ENCODE results near the gene PRPF6.
A peak's percentile ranks its signal among the peaks of the same experiment; 100 is the strongest.
"Not testable (repeated sequence)": the region's sequence is repeated elsewhere in the genome, so short reads cannot be mapped to it uniquely, and the experiment has no call there.

The PRPF6 gene

DNA sequence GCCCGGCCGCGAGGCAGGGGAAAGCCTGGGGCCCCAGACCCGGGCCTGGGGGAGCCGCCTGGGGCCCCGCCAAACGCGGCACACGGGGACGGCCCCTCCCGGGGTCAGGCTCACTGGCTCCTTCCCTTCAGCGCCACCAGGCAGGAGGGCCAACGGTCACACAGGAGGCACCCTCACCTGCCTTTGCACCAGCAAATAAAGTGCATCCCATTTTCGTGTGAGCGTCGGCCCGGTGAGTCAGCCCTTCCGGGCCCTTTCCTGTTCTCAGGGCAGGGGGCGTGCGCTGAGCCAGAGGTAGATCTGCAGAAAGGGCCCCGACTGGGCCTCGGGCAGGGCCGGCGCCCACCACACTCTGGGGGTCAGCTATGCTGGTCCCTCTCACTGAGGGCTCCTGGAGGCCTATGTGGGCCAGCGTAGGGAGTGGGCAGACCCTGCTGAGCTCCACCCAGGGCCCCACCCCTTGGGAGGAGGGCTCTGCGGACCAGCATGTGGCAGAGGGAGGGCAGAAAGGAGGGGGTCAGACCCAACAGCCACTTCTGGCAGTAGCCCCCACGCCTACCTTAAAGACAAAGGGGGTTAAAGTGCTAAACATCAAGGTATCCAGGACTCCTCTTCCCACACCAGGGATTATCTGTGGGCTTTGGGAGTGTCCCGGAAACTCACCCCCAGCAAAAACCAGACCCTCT lies 23.8 kb upstream of the PRPF6 start:
- TF ChIP-seq, protein P1, sequence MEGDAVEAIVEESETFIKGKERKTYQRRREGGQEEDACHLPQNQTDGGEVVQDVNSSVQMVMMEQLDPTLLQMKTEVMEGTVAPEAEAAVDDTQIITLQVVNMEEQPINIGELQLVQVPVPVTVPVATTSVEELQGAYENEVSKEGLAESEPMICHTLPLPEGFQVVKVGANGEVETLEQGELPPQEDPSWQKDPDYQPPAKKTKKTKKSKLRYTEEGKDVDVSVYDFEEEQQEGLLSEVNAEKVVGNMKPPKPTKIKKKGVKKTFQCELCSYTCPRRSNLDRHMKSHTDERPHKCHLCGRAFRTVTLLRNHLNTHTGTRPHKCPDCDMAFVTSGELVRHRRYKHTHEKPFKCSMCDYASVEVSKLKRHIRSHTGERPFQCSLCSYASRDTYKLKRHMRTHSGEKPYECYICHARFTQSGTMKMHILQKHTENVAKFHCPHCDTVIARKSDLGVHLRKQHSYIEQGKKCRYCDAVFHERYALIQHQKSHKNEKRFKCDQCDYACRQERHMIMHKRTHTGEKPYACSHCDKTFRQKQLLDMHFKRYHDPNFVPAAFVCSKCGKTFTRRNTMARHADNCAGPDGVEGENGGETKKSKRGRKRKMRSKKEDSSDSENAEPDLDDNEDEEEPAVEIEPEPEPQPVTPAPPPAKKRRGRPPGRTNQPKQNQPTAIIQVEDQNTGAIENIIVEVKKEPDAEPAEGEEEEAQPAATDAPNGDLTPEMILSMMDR (IDR thresholded peaks at IDR 0.05; ENCODE audit: control insufficient read depth, extremely low read depth, insufficient read depth) = no peak
- peak overlapping the region; percentile 90 for H3K4me3 ChIP-seq (ENCODE audit: low read depth, low read length)
- no peak for DNase-seq (ENCODE audit: low read depth)

DNA sequence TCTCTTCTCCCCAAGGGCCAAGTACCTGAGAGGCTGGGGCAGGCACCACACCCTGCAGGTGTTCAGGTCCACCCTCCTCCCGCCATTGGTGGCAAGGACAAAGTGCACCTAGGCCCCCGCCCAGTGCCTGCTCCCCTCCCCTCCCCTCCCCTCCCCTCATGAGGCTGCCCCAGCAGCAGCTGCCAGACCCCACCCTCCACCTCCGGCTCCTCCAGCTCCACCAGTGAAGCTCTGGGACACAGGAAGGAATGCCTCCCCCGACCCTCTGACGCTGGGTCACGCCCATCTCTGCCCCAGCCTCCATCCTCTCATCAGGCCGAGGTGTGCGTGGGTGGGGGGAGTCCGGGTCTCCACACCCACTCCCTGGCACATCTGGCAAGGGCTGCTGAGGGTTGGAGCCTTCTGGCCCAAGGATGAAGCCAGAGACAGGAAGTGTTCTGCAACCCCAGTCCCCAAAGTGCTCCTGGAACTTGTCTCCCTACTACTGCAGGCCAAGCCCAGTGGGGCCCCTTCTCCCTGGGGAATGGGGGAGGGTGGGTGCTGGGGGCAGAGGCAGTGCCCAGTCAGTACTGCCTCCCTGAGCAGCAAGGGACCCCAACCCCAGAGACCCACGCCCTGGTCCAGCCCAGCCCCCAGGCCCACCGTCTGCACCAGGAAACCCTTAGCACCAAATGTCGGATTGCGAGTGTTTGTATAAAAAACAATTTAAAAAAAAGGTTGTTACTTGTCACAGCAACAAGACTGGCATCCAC lies 23.1 kb upstream of the PRPF6 start:
- H3K4me3 ChIP-seq (ENCODE audit: low read depth, low read length) = peak overlapping the region; percentile 90
- no peak for DNase-seq (ENCODE audit: low read depth)
- TF ChIP-seq, protein P1 (IDR thresholded peaks at IDR 0.05; ENCODE audit: control insufficient read depth, extremely low read depth, insufficient read depth) = no peak

DNA sequence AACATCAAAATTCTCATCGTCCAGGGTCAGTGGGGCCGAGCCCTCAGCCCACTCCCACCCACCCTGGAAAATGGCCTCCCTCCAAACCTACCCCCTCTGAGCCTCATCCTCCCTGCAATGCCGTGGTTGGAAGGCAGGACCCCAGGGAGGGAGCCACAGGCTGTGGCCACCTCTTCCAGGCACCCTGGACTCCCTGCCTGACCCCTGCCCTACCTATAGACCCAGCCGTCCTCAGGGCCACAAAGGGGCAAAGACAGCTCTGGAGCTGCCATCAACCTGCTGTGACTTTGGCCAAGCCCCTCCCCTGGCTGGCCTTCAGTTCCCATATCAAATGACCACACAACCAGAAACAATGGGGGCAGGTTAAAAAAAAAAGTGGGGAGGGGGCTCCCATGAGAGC lies 22.5 kb upstream of the PRPF6 start:
- TF ChIP-seq, protein P1 (IDR thresholded peaks at IDR 0.05; ENCODE audit: control insufficient read depth, extremely low read depth, insufficient read depth) = no peak
- H3K4me3 ChIP-seq (ENCODE audit: low read depth, low read length) = no peak overlapping the region
- no peak for DNase-seq (ENCODE audit: low read depth)

DNA sequence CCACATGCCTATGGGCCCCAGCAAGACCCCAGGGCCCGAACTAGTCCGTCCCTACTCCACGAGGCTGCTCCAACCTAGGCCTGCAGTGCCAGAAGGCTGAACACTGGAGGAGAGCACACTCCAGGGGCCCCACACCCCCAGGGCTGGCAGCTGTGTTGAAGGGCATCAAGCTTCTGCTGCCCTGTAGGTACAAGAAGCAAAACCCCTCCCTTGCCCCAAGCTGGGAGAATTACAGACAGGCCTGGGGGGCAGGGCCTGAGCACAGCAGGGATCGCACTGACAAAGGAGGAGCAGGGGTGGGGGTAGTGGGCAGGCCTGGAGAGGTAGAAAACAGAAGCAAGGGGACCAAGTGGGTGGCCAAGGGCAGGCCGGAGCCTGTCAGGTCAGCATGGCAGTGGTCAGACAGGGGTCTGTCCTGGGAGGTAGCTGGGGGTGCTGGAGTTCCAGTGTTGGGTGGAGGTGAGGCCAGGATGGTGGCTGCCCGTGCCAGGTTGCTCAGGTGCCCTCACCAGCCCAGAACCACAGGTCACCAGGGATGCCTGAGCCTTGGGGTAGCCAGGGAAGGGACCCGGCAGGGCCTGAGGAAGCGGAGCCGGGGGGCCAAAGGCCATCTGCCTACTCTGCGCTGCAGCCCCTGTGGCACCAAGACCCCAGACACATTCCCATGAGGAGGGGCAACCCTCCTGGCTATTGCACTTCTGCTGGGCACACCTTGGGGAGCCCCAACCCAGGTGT lies 21.8 kb upstream of the PRPF6 start:
- H3K4me3 ChIP-seq (ENCODE audit: low read depth, low read length) = no peak overlapping the region
- DNase-seq (ENCODE audit: low read depth) = no peak
- TF ChIP-seq, protein P1 (IDR thresholded peaks at IDR 0.05; ENCODE audit: control insufficient read depth, extremely low read depth, insufficient read depth) = no peak

DNA sequence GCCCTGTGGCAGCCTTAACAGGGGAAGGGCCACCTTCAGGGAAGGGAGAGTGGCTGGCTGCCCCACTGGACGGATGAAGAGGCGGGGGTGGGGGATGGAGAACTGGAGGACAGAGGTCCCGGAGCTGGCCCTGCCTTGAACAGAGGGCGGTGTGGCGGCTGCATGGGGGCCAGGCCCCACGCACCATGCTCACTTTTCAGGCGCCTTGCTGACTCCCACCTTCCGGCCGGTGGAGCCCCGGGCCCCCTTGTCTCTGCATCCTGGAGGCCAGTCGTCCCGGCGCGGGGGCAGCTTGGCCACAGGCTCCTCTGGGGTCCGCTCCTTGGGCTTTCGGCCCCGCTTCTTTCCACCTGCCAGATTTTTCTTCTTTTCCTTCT lies 21.2 kb upstream of the PRPF6 start:
- TF ChIP-seq, protein P1 (IDR thresholded peaks at IDR 0.05; ENCODE audit: control insufficient read depth, extremely low read depth, insufficient read depth) = no peak
- H3K4me3 ChIP-seq (ENCODE audit: low read depth, low read length) = no peak overlapping the region

DNA sequence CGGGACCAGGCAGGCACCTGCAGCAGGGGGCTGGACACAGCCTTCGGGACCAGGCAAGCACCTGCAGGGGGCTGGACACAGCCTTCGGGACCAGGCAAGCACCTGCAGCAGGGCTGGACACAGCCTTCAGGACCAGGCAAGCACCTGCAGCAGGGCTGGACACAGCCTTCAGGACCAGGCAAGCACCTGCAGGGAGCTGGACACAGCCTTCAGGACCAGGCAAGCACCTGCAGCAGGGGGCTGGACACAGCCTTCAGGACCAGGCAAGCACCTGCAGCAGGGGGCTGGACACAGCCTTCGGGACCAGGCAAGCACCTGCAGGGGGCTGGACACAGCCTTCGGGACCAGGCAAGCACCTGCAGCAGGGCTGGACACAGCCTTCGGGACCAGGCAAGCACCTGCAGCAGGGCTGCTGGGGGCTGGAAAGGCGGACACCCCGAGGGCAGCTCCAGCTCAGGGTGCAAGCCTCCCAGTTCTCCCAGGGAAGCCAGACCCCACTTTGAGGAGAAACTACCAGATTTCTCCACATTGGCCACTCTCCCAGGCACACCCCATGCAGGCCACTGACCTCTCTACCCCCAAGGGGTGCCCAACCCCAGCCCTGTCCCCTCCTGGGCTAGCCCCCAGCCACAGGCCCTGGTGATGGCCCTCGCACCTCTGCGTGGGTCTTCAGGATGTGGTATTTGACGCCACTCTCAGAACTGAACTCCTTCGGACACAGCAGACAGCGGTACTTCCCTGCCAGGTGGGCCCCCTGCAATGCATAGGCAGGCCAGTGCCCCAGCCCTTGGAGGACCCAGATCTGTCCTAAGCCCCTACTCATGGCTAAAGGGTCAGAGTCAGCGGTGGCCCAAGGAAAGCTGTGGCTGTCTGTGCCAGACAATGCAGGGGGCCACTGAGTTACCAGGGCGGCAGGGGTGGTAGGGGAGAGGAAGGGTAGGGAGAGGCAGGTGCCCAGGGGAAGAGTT lies 20.0 kb upstream of the PRPF6 start:
- H3K4me3 ChIP-seq (ENCODE audit: low read depth, low read length); DNase-seq (ENCODE audit: low read depth): not testable (repeated sequence)

More for the DNA sequence above, 21.2 kb upstream of the PRPF6 start:
- no peak for DNase-seq (ENCODE audit: low read depth)
